Activated CD8-positive, alpha-beta memory T cell treated with anti-CD3 and anti-CD28 coated beads for 48 hours (primary cell): ENCODE data around the gene CD109.
A peak's percentile ranks its signal among the peaks of the same experiment; 100 is the strongest.
"Not testable (repeated sequence)": the region's sequence is repeated elsewhere in the genome, so short reads cannot be mapped to it uniquely, and the experiment has no call there.

Experiments
- DNase-seq, 3 experiments: peaks; one replicate each; pipeline ENCODE4 v3.0.0-alpha.2; 2020; ENCODE audit warnings: low read depth in 2 of 3, low spot score in 2 of 3

CD109 gene

DNA sequence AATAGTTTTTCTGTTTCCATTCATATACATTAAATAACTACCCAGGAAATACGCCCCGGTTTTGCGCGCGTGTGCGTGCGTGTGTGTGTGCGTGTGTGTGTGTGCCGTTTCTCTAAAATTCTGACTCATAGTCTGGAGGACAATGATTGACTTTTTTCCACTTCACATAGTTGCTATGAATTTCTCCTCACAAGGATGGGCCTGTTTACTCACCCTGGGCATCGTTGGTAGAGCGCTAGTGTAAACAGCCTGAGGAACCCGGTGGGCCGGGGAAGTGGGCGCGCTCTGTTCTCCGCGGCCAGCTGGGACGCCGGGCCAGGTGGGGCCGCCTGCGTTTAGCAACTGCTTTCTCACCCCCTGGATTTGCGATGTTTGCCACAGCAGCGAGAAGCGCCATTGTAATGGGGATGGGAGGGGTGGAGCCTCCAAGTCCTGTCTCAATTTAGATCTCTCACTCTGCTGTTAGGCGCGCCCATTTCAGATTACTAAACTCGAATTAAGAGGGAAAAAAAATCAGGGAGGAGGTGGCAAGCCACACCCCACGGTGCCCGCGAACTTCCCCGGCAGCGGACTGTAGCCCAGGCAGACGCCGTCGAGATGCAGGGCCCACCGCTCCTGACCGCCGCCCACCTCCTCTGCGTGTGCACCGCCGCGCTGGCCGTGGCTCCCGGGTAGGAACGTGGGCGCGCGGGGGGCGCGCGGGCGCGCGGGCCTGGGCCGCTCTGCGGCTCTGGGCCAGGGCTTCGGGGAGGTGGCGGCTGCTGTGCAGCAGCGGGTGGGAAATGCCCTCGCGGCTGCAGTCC lies at the start of gene CD109:
Gene CD109, plus strand, starts transcription at position 585 of the 803 bp plus-strand sequence. Its CDS starts 13 bp downstream, at position 598.
- peak; percentile 39 to 49 (median 46) for DNase-seq

DNA sequence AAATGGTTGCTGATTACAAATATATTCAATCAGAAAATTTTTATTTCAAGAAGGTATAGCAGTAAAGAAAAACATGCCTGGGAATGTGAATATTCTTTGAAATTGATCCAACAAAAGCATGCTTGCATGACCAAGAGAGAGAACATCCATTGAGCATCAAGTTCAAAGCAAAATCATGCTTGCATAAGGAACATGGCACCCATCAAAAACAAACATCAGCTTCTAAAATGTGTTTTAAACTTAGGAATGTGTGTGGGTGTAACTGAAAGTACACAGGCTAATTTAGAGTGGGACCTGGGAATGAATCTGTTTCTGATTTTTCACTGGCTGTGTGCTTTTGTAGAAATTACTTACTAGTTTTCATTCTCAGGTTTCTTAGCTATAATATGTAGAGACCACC lies 47.8 kb upstream of the CD109 start:
- no peak for DNase-seq

DNA sequence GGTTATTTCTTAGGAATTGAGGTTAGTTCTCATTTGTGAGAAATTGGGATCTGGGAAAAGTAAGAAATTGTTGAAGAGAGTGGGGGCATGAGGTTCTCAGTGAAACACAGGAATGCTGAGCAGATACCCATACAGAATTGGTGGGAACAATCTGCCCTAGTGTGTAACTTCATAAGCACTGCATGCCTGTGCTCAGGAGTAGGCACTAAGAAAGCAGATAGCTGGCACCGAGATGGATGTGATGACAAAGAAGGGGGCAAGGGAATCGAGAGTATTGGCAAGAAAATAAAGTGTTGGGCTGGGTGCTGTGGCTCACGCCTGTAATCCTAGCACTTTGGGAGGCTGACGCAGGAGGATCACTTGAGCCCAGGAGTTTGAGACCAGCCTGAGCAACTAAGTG lies 46.2 kb upstream of the CD109 start:
- DNase-seq, result no peak

DNA sequence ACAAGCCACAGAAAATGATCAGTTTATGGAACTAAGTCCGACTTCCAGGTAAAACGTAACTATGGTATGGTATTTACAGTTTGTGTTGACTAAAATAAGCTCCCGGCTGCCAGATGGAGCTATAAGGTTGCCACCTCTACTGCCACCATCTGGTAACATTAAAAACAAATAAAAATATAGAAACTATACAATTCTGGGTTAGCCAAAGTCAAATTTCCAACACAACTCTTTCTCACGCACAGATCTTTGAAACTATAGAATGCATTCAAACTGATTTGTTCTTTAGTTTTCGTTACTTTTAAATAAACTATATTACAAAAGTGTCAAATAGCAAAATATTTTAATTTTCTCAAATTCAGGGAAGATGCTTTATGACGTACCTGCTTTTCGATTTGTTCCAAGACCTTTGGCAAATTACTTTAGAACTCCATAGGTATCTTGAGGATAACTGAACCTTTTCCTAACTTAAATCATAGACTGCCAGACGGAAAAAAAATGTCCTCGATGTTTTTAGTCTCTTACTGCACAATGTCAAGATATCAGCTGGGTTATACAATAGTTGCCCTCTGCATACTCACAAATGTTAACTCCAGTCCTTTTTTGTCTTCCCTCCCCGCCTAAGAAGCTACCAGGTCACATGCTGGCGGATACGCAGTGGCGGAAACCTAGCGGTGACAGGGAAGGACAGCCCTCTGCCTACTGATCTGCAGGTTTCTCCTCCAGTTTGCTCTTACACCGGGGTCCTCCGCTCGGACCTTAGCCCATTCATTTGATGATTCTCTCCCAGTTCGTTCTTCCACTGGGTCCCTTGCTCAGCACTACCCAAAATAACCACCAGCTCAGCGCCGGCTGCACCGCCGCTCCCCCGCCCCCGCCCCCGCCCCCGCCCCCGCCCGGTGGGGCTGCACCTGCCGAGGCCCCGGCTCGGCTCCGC lies 43.1 kb upstream of the CD109 start:
- DNase-seq, result peak in 2 of 3 experiments; percentile 14 to 55

DNA sequence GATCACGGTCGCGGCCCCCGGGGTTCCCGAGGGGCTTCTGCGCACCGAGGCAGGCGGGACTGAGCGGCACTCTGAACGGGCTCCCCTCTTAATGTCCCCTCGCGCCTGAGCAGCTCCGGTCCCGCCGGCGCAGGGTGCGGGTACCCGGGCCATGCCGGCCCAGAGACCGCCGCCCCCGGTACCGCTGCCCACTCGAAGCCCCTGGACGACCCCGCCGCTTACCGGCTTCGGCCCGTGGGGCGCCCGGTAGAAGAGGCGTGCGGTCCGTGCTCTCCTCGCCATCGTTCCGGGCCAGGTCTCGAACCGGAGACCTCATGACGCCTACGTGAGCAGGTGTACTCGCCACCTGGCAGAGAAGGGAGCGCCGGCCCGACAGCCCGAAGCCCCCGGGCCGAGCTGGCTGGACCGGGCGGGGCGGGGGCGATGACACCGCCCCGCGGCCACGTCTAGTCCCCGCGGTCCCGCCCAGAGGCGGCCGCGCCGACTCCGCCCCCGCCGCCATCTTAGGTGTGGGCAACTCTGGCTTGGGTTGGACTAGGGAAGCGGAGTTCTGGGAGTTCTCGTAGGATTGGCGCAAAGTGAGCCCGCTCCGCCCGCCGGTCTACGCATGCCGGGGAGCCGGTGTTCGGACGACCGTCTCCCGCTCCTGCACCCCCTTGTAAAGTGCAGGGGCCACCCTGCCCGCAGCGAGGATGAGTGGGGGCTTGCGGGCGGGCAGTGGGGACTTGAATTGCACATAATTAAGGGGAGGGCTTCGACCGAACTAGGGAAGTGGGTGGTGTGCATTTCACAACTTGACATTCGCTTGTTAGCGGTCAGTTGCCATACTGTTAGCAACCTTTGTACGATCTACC lies 42.2 kb upstream of the CD109 start, which contains the start of gene SLC17A5:
Gene SLC17A5, minus strand, starts transcription at position 422 of the 854 bp plus-strand sequence. Its CDS starts 106 bp downstream, at position 316.
- DNase-seq, result peak; percentile 64 to 87 (median 85)

DNA sequence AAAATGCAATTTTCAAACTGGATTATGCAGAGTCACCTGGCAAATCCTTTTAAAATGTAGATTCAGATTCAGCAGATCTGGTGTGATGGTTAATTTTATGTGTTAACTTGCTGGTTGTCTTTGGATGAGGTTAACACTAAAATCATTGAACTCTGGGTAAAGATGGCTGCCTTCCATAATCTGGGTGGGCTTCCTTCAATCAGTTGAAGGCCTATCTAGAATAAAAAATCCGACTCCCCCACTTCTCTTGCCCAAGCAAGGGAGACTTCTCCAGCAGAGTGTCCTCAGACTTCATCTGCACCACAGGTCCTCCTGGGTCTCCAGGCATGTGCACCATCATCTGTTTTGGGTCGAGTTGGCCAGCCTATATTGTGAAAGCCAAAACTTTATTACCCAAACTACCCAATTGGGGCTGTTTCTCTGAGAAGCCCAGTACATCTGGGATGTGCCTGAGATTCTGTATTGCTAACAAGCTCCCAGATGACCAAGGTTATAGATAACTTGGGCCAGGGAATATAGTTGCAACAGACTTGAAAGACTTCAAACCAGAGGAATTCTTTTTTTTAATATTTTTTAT lies 40.6 kb upstream of the CD109 start:
- no peak for DNase-seq

DNA sequence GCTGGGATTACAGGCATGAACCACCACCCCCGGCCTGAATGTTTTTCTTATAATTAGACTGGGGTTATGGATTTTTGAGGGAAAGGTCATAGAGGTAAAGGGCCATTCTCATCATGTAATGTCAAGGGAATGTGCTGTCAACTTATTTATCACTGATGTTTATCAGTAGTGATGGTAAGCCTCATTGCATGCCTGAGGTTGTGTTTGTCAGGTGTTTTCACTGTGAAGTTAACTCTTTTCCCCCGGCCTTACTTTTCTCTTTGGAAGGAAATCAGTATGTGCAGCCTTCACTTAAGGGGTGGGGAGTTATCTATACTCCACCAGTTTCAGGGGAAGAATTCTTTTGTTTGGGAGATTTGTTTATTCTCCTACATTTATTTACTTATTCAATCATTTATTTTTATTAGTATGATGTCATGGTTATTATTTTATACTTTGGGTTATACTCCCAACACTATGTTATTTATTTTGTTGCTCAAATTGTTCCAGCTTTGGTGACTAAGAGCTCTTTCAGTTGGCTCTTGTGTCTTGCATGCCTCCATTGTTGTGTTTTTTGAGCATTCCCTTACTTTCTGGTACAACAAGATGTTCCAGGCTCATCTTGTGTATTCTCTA lies 39.4 kb upstream of the CD109 start:
- DNase-seq, result no peak

DNA sequence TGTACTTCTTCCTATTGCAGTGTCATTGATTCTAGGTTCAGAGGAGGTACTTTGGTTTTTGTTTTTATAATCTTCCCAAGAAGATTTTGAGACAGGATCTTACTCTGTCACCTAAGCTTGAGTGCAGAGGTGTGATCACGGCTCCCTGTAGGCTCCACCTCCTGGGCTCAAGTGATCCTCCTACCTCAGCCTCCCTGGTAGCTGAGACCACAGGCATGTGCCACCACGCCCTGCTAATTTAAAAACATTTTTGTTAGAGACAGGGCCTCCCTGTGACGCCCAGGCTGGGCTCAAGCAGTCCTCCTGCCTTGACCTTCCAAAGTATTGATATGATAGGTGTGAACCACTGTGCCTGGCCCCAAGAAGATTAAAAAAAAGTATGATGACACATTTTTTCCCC lies 38.8 kb upstream of the CD109 start:
- DNase-seq, result no peak

DNA sequence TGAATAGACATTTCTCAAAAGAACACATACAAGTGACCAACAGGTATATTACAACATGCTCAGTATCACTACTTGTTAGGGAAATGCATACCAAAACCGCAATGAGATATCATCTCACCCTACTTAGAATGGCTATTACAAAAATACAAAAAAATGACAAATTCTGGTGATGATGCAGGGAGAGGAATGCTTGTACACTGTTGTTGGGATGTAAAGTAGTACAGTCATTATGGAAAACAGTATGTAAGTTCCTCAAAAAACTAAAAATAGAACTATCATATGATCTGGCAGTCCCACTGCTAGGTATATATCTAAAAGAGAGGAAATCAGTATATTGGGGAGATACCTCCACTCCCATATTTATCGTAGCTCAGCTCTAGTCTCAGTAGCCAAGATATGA lies 31.3 kb upstream of the CD109 start:
- no peak for DNase-seq

DNA sequence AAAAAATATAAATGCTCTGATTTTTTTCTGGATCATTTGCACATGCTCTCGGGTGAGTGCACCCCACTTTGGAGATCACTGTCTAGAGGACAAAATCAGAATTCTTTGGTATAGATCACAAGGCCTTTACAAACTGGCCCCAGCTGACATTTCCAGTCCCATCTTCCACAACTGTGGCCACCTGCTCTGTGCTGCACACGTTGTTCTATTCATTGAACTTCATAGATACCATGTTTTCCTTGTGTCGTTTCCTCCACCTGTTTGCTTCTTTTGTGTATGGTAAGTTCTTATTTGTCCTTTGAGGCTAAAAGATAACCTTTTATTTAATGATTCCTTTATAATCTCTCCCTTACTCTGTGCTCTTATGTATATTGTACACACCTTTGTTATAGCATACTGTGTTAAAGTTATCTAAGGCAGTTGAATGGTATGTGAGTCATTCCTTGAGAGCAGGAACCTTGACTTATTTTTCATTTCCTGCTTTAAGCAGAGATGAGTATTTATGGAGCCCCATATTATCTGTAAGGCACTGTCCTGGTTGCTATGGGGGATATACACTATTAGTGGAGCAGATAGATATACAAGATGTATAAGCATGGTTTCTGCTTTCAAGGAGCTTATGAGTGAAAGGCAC lies 30.2 kb upstream of the CD109 start:
- DNase-seq, result no peak

DNA sequence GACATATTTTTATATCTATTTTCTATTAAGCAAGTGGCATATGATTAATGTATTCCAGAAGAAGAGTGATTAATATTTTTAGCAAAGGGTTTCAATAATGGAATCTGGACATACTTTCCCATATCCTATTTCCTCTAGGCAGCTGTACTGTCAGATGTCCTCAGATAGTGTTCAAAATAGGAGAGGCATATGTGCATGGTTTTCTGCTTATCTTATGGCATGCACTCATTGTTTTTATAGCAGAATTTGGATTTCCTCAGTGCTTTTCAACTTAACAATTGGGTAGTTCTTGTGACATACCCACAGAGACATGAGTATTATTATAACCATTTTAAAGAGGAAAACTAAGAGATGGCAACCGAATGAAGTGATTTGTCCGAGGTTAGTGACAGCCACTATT lies 29.6 kb upstream of the CD109 start:
- DNase-seq, result no peak

DNA sequence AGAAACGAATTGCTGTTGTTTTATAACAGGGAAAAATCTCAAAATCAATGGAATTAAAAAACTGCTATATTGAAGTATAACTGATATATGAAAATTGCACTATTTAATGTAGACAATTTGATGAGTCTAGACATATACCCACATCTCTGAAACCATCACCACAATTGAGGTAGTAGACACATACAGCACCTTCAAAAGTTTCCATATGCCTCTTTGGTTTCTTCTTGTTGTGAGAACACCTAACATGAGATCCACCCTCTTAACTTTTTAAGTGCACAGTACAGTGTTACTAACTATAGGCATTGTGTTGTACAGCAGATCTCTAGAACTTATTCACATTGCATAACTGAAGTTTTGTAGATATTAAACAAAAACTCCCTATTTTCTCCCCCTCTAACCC lies 28.2 kb upstream of the CD109 start:
- DNase-seq, result no peak

DNA sequence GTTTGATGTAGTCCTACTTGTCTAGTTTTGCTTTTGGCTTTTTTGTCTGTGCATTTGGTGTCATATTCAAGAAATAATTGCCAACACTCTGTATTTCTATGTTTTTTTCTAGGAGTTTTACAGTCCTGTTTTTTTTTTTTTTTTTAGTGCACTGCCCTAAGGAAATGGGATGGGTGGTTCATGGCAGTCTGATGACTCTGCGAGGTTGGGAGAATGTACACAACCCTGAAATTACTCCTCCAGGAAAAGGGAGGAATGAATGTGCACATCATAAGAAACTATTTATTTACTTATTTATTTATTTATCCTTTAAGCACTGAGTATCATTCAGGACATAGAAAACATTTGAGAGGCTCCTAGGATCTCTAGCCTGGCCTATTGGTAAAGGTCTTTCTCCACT lies 27.0 kb upstream of the CD109 start:
- no peak for DNase-seq

DNA sequence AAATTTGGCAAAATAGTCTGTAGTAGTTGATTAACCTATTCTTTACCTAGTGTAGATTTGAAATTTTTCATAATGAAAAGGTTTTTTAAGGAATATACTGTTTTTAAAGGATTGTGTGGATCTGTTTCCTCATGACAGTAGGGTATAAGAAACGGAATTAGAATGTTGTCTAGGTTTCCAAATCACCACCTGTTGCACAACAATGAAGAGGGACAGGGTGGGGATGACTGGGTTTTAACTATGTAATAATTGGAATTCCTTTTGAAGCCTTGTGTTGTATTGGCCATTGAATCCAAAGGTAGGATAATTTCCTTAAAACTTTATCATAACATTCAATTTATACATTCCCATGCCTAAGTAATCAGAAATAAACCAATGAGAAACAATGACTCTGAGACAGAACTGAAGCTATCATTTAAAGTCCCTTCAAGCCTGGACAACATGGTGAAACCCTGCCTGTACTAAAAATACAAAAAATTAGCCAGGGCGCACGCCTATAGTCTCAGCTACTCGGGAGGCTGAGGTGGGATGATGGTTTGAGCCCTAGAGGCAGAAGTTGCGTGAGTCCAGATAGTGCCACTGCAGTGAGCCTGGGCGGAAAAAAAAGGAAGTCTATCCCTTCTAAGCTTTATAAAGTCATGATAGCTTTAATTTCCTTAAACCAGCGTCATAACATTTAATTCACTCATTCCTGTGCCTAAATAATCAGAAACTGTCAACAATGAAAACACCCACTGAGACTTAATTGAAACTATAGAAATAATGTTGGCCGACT lies 23.9 kb upstream of the CD109 start:
- no peak for DNase-seq

DNA sequence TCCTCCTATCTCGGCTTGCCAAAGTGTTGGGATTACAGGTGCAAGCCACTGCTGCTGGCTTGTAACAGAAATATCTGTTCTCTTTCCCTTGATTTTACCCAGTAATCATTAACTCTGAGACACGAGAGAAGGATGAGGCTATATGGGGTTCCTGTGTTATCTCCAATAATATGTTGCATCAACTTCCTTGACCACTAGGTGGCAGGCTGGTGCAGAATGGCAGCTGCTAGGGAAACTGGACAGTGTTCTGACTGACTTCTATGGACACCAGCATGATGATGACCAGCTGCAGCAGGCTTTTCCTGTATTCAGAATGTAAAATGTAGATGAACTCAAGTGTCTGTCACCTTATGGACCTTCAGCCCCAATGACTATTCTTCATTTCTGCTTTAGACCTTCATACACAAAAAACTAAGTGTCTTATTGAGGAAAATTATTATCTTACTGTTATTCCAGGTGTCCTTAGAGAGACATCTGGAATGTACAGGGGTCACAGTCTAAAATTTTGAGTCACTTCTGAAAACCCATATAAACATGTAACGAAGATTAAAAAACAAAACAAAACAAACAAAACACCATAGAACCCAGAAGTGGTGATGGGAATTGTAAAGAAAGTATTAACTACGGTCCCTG lies 20.4 kb upstream of the CD109 start:
- peak; percentile 23 to 63 (median 55) for DNase-seq

DNA sequence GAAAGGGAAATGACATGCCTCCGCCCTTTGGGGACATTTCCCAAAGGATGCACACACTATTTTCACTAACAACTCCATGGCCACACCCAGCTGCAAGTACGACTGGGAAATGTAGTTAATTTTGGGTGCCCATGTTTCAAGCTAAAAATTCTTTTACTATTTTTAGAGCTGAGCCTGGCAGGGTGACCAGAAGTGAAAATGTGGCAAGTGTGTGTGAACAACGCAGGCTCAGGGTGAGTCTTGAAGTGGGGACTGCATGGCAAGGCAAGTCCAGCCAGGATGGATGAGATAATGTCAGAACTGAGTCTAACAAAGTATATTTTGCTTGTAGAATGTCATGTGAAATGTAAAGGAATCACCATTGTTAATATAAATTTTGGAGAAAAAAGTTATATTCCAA lies 17.0 kb upstream of the CD109 start:
- DNase-seq, result no peak

DNA sequence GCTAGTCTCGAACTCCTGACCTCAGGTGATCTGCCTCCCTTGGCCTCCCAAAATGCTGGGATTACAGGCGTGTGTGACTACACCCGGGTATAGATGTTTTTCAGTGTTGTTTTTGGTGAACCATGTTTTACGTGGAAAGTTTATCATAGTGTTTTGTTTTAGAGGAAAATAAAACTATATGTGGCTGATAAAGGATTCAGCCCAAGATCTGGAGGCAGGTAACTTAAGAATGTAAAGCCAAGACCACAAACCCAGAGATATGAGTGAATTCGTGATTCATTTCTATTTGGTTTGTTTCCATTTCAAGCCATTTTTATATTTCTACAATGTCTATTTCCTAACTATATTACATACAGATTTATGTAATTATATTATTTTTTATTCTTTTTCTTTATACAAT lies 16.2 kb upstream of the CD109 start:
- DNase-seq, result not testable (repeated sequence)

DNA sequence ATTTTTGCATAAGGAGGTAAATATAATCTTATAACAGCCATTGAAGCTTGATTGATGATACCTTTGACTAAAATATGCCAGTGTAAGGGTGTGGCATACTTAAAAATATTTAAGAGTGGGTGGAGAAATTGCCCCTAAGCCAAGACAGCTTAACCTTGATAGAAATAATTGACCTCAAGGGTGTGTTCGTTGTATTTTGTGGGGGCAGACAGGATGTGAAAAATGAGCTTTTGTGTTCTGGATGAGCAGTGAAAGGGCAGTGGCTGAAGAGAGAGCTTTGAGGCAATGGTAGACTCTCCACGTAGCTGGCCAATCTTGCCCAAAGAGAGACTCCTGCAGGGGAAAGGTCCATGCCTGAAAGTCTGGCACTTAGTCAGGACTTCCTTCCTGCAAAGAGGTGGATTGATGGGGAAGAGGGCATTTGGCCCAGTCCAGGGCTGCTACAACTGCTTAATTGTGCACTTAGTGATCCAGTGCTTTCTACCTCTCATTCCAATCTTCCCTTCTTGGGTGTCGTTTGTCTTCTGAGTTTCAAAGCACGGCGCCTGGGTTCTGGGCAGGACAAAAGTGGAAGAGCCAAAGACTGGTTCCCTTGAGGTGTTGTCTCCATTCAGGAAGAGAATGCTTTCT lies 15.6 kb upstream of the CD109 start:
- DNase-seq, result no peak
